ENCODE data around the gene UGT1A5.

Gene UGT1A5

GRCh38 chr2:233789554-233789953, 76.8 kb downstream of the UGT1A5 start:
- no peak for DNase-seq

GRCh38 chr2:233791151-233791882, 78.6 kb downstream of the UGT1A5 start:
- no peak for DNase-seq

- no peak for DNase-seq
These were observed 79.2 kb downstream of the UGT1A5 start for GRCh38 chr2:233791883-233792329.

GRCh38 chr2:233792720-233793119, 80.0 kb downstream of the UGT1A5 start:
- DNase-seq: no peak

GRCh38 chr2:233793465-233794127, 80.9 kb downstream of the UGT1A5 start:
- DNase-seq: no peak

- DNase-seq: no peak
These were observed 81.5 kb downstream of the UGT1A5 start for GRCh38 chr2:233794128-233794658.

- no peak for DNase-seq
These were observed 83.0 kb downstream of the UGT1A5 start for GRCh38 chr2:233795735-233796171.

GRCh38 chr2:233796254-233796653, 83.5 kb downstream of the UGT1A5 start:
- no peak for DNase-seq

- DNase-seq: no peak
These were observed 85.8 kb downstream of the UGT1A5 start for GRCh38 chr2:233798335-233799086.

GRCh38 chr2:233799087-233799665, 86.5 kb downstream of the UGT1A5 start:
- DNase-seq: no peak

- no peak for DNase-seq
These were observed 87.0 kb downstream of the UGT1A5 start for GRCh38 chr2:233799716-233800115.

GRCh38 chr2:233800208-233800607, 87.5 kb downstream of the UGT1A5 start:
- DNase-seq: no peak

GRCh38 chr2:233801357-233802131, 88.8 kb downstream of the UGT1A5 start:
- no peak for DNase-seq

GRCh38 chr2:233802132-233802815, 89.6 kb downstream of the UGT1A5 start:
- no peak for DNase-seq

- DNase-seq: no peak
These were observed 90.7 kb downstream of the UGT1A5 start for GRCh38 chr2:233803292-233803911.

GRCh38 chr2:233803994-233804393, 91.3 kb downstream of the UGT1A5 start:
- no peak for DNase-seq

- no peak for DNase-seq
These were observed 94.6 kb downstream of the UGT1A5 start for GRCh38 chr2:233807215-233807865.

GRCh38 chr2:233807966-233808935, 95.5 kb downstream of the UGT1A5 start:
- no peak for DNase-seq

- no peak for DNase-seq
These were observed 97.7 kb downstream of the UGT1A5 start for GRCh38 chr2:233810385-233810784.

Measured in CD4-positive, alpha-beta T cell treated with Interleukin-1 beta for 1 hour (primary cell).